ES-I3 (cell line): ENCODE data around the gene GSTM1.
A peak's percentile ranks its signal among the peaks of the same experiment; 100 is the strongest.
"Not testable (repeated sequence)": the region's sequence is repeated elsewhere in the genome, so short reads cannot be mapped to it uniquely, and the experiment has no call there.

Experiments used
- H3K36me3 ChIP-seq: 2 replicates; pipeline ENCODE4 v1.6.1; 2013; ENCODE audit warnings: mild to moderate bottlenecking, low read length, control low read depth, moderate library complexity; ENCODE audit not compliant: insufficient read depth
- H3K4me1 ChIP-seq: 2 replicates; pipeline ENCODE4 v1.6.1; 2013; ENCODE audit warnings: mild to moderate bottlenecking, control low read depth, low read length; ENCODE audit not compliant: insufficient read depth
- H3K9ac ChIP-seq: 2 replicates; pipeline ENCODE4 v1.6.1; 2013; ENCODE audit warnings: low read depth, mild to moderate bottlenecking, low read length, moderate library complexity
- H3K9me3 ChIP-seq: 2 replicates; pipeline ENCODE4 v1.6.1; 2013; ENCODE audit warnings: mild to moderate bottlenecking, low read length, moderate library complexity; ENCODE audit not compliant: control insufficient read depth, insufficient read depth

Gene GSTM1

GRCh38 chr1:109669949-109670302 is 17.7 kb upstream of the GSTM1 start:
- not testable (repeated sequence) for H3K9me3 ChIP-seq, H3K4me1 ChIP-seq, H3K36me3 ChIP-seq, H3K9ac ChIP-seq

- H3K4me1 ChIP-seq, result no peaks in the 10 kb centered on the region
- no peaks in the 10 kb centered on the region for H3K36me3 ChIP-seq
- no peak overlapping the region for H3K9ac ChIP-seq
- H3K9me3 ChIP-seq, result no peaks in the 10 kb centered on the region
Observed at GRCh38 chr1:109671067-109671466, 16.6 kb upstream of the GSTM1 start.

GRCh38 chr1:109673861-109674260 is 13.8 kb upstream of the GSTM1 start:
- not testable (repeated sequence) for H3K4me1 ChIP-seq, H3K9ac ChIP-seq, H3K9me3 ChIP-seq, H3K36me3 ChIP-seq

DNA sequence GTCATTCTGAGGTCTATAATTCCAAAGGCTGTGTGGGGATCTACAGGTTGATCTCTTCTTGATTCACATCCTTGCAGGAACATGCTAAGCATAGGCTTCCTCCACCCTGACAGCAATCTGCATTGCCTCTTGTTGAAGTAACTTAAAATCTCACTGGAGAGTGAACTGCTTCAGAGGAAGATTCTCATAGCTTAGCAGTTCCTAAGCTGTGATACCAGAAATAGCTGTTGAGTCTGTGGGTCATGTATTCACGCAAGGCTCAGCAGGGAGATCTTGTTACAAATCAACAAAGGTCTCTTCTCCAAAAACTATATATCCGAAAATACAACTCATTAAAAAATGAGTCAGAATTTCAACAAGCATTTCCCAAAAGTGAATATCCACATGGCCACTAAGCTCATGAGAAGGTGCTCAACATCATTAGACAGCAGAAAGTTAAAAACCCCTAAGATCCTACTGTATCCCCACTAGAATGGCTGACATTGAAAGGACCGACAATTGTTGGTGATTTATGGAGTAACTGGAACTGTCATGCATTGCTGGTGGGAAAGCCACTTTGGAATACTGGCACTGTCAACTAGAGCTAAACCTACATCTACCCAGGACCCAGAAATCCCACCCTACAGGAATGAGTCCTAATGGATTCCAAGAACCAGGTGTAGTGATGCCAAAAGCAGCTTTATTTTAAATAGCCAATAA is 10.8 kb upstream of the GSTM1 start:
- H3K9me3 ChIP-seq, H3K9ac ChIP-seq, H3K4me1 ChIP-seq, H3K36me3 ChIP-seq: not testable (repeated sequence)

DNA sequence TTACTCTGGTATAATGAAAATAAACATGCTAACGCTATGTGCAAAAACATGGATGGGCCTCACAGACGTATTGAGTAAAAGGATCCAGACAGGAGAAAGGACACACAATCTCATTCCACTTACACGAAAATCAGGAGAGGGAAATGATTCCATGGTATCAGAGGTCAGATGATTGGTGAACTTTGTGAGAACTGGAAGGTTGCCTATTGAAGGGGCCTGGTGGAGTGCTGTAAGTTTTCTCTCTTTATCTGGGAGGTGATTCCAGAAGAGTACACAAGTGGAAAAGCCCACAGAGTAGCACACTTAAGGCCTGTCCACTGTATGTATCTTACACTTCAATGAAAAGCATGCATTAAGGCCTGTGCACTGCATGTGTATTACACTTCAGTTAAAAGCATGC is 10.2 kb upstream of the GSTM1 start:
- H3K4me1 ChIP-seq, result no peaks in the 10 kb centered on the region
- no peak overlapping the region for H3K9ac ChIP-seq
- H3K9me3 ChIP-seq, result no peaks in the 10 kb centered on the region
- H3K36me3 ChIP-seq, result no peaks in the 10 kb centered on the region

- not testable (repeated sequence) for H3K9me3 ChIP-seq, H3K4me1 ChIP-seq, H3K36me3 ChIP-seq, H3K9ac ChIP-seq
Observed at GRCh38 chr1:109678637-109679036, 9.0 kb upstream of the GSTM1 start.

- H3K4me1 ChIP-seq, H3K9me3 ChIP-seq, H3K9ac ChIP-seq, H3K36me3 ChIP-seq: not testable (repeated sequence)
Observed at GRCh38 chr1:109684777-109685176, 2.8 kb upstream of the GSTM1 start.

DNA sequence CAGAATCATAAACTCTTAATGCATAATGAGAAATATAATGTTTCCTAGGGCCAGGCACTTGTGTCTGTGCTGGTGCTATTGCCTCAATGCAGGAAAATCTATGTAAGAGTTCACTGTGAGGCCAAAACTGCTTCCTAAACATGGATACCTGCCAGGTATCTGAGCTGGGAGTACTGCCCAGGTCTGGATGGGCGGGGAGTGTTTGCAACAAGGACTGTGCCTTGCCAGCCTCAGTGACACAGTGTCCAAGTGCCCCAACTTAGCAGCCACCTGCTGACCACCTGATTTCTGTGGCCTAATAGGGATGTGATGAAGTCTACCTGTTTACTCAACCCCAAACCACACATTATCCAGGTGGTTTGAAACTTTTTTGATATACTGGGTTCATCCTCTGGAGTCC is 2.2 kb upstream of the GSTM1 start:
- not testable (repeated sequence) for H3K9ac ChIP-seq, H3K4me1 ChIP-seq, H3K9me3 ChIP-seq, H3K36me3 ChIP-seq

DNA sequence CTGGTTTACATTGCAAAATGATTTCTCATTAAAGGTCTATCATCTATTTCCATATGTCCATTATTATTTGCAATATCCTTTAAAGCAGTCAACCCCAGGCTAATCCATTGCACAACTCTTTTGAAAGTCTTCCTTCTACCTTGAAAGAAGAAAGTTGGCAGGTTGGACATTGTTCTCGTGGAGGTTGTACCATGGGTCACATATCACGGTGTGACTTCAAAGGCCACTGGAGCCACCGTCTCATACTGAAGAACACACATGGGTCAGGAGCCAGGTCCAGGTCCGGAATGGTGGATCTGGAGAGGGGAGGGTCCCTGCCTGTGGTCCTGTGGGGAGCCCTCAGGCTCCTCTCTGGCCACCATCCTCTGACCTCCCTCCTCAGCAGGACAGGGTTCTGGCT is 1.7 kb upstream of the GSTM1 start:
- not testable (repeated sequence) for H3K36me3 ChIP-seq, H3K9me3 ChIP-seq, H3K9ac ChIP-seq, H3K4me1 ChIP-seq

- not testable (repeated sequence) for H3K4me1 ChIP-seq, H3K9me3 ChIP-seq, H3K36me3 ChIP-seq
- H3K9ac ChIP-seq, result peak overlapping the region; percentile 49; the same call in 1 of the 2 replicates
Observed at GRCh38 chr1:109687109-109687508, 508 bp upstream of the GSTM1 start.

DNA sequence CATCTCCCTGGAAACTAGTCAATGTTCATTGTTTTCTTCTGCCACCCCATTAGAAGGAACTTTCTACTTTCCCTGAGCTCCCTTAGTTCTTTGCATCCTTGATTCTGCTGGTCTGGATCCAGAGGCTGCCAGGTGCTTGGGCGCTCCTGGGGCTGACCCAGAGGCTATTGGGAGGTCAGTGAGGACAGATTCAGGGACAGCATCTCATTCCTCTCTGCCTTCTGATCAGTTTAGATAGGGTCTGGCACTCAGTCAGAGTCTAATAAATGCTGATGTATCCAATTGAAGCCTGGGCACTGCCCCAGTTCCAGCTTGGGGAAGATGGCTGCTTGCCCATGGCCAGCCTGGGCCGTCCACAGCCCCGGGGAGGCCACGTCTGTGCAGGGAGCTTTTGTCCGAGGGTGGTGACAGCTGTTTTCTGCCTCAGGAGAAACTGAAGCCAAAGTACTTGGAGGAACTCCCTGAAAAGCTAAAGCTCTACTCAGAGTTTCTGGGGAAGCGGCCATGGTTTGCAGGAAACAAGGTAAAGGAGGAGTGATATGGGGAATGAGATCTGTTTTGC is 2.3 kb downstream of the GSTM1 start:
- Histone ChIP-seq H3K9me3 (no peaks in the 10 kb centered on the region), H3K36me3 (no peaks in the 10 kb centered on the region)

DNA sequence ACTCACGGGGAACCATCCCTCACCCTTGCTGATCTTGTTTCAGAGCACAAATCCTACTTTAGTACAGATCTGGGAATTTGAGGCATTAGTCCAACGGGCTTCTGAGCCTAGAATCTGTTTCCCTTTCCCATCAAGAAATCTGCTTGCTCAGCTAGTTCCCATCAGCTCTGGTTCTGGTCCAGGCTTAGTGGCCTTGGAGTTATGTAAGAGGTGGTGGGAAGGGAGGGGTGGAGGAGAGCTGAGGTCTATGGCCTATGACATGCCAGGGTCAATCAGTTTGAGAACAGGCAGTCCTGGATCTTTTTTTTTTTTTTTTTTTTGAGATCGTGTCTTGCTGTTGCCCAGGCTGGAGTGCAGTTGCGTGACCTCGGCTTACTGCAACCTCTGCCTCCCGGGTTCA is 4.1 kb downstream of the GSTM1 start:
- Histone ChIP-seq H3K36me3 (no peaks in the 10 kb centered on the region), H3K9ac (no peak overlapping the region)

More for the DNA sequence above, 2.3 kb downstream of the GSTM1 start:
- H3K4me1 ChIP-seq, result no peaks in the 10 kb centered on the region
- no peak overlapping the region for H3K9ac ChIP-seq

DNA sequence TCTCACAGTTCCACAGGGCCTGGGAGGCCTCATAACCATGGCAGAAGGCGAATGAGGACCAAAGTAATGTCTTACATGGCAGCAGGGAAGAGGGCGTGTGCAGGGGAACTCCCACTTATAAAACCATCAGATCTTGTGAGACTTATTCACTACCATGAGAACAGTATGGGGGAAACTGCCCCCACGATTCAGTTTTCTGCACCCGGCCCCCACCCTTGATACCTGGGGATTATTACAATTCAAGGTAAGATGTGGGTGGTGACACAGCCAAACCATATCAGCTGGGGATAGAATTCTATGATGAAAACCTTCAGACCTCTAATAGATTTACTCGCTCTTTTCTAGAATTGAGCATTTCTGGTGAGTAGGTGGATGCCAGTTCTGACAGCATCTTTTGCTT is 6.8 kb downstream of the GSTM1 start:
- not testable (repeated sequence) for H3K9ac ChIP-seq, H3K36me3 ChIP-seq, H3K4me1 ChIP-seq, H3K9me3 ChIP-seq

More for the DNA sequence above, 4.1 kb downstream of the GSTM1 start:
- H3K9me3 ChIP-seq, result no peaks in the 10 kb centered on the region
- no peaks in the 10 kb centered on the region for H3K4me1 ChIP-seq

GRCh38 chr1:109695138-109695537 is 7.5 kb downstream of the GSTM1 start:
- not testable (repeated sequence) for H3K9ac ChIP-seq, H3K4me1 ChIP-seq, H3K36me3 ChIP-seq, H3K9me3 ChIP-seq

- H3K36me3 ChIP-seq, result no peaks in the 10 kb centered on the region
- no peaks in the 10 kb centered on the region for H3K4me1 ChIP-seq
- H3K9ac ChIP-seq, result no peak overlapping the region
- no peaks in the 10 kb centered on the region for H3K9me3 ChIP-seq
Observed at GRCh38 chr1:109697066-109697465, 9.4 kb downstream of the GSTM1 start.

- H3K9me3 ChIP-seq, H3K36me3 ChIP-seq, H3K4me1 ChIP-seq, H3K9ac ChIP-seq: not testable (repeated sequence)
Observed at GRCh38 chr1:109697861-109698260, 10.2 kb downstream of the GSTM1 start.
